GM23338 (cell line): ENCODE results near the gene CIAO2A. TPM values are rescaled to one million over a fixed set of nuclear protein-coding genes. Genes with fewer than 3 reads are reported as not detected.
A peak's percentile ranks its signal among the peaks of the same experiment; 100 is the strongest.

Experiments
- ATAC-seq: fragments of 200-7000 bp; cut with Tn5 transposase; 3 replicates; pipeline ENCODE4 v1.9.1; 2020
- DNase-seq: peaks from one replicate; pipeline ENCODE4 v3.0.0-alpha.2; 2015; ENCODE audit warnings: low spot score
- H2AFZ ChIP-seq: fragments of 200-600 bp; sonication (generic); 2 replicates; pipeline ENCODE4 v1.8.0; 2016; ENCODE audit warnings: antibody characterized with exemption, mild to moderate bottlenecking, moderate library complexity
- H3F3A ChIP-seq: fragments of 200-600 bp; sonication (generic); replicated peaks from 2 replicates; pipeline ENCODE4 v1.8.0; 2017; ENCODE audit warnings: antibody characterized with exemption, mixed run types, low read depth
- H3K27ac ChIP-seq: fragments of 200-600 bp; sonication (generic); 2 replicates; pipeline ENCODE4 v1.6.1; 2016; ENCODE audit warnings: low read depth
- H3K27me3 ChIP-seq: fragments of 200-600 bp; sonication (generic); 2 replicates; pipeline ENCODE4 v1.8.0; 2016; ENCODE audit warnings: mild to moderate bottlenecking, mixed run types, moderate library complexity; ENCODE audit not compliant: insufficient read depth
- H3K36me3 ChIP-seq: fragments of 200-600 bp; sonication (generic); 2 replicates; pipeline ENCODE4 v1.8.0; 2016; ENCODE audit warnings: mild to moderate bottlenecking; ENCODE audit not compliant: insufficient read depth
- H3K4me1 ChIP-seq: fragments of 200-600 bp; sonication (generic); 2 replicates; pipeline ENCODE4 v1.8.0; 2016; ENCODE audit warnings: mild to moderate bottlenecking, moderate library complexity; ENCODE audit not compliant: insufficient read depth
- H3K4me2 ChIP-seq: fragments of 200-600 bp; sonication (generic); 2 replicates; pipeline ENCODE4 v1.7.1; 2017; ENCODE audit warnings: mixed run types
- H3K4me3 ChIP-seq: fragments of 200-600 bp; sonication (generic); 2 replicates; pipeline ENCODE4 v1.6.1; 2016; ENCODE audit warnings: mixed run types
- H3K79me2 ChIP-seq: fragments of 200-600 bp; sonication (generic); replicated peaks from 2 replicates; pipeline ENCODE4 v1.8.0; 2017; ENCODE audit warnings: mild to moderate bottlenecking; ENCODE audit not compliant: insufficient read depth
- H3K9me2 ChIP-seq: fragments of 200-600 bp; sonication (generic); 2 replicates; pipeline ENCODE4 v1.8.0; 2017; ENCODE audit not compliant: insufficient read depth
- H4K20me1 ChIP-seq: fragments of 200-600 bp; sonication (generic); replicated peaks from 2 replicates; pipeline ENCODE4 v1.8.0; 2017; ENCODE audit warnings: mild to moderate bottlenecking; ENCODE audit not compliant: insufficient read depth
- H3K27ac Mint-ChIP-seq: 2 replicates; pipeline ENCODE4 v1.8.0; 2020; ENCODE audit warnings: inconsistent platforms, mild to moderate bottlenecking, moderate library complexity, mixed read lengths
- H3K27me3 Mint-ChIP-seq: 3 replicates; pipeline ENCODE4 v1.8.0; 2022; ENCODE audit warnings: low read depth, mild to moderate bottlenecking, moderate library complexity, mixed read lengths, inconsistent platforms; ENCODE audit not compliant: insufficient read depth, poor library complexity
- H3K36me3 Mint-ChIP-seq: 3 replicates; pipeline ENCODE4 v1.8.0; 2021; ENCODE audit warnings: low read depth, mild to moderate bottlenecking, inconsistent platforms, moderate library complexity, mixed read lengths
- H3K4me1 Mint-ChIP-seq: 3 replicates; pipeline ENCODE4 v1.8.0; 2020; ENCODE audit warnings: mild to moderate bottlenecking, inconsistent platforms, mixed read lengths
- H3K4me3 Mint-ChIP-seq: 3 replicates; pipeline ENCODE4 v1.8.0; 2021; ENCODE audit warnings: moderate library complexity, mild to moderate bottlenecking, inconsistent platforms, mixed read lengths
- H3K9me3 Mint-ChIP-seq: 3 replicates; pipeline ENCODE4 v1.8.0; 2020; ENCODE audit warnings: moderate library complexity, mild to moderate bottlenecking, inconsistent platforms, mixed read lengths
- CREB1 ChIP-seq: fragments of 250-450 bp; sonication (Bioruptor Pico); IDR thresholded peaks from 2 replicates; pipeline ENCODE4 v1.5.0; 2020; ENCODE audit warnings: low read depth, mild to moderate bottlenecking, moderate library complexity
- ETS1 ChIP-seq: IDR thresholded peaks from 2 replicates; pipeline ENCODE4 v1.6.1; 2016; ENCODE audit warnings: antibody characterized with exemption
- EZH2 ChIP-seq: fragments of 200-600 bp; sonication (generic); IDR thresholded peaks from one replicate; pipeline ENCODE4 v1.8.0; 2017; ENCODE audit warnings: antibody characterized with exemption, mild to moderate bottlenecking, low read depth; ENCODE audit not compliant: unreplicated experiment
- EZH2phosphoT487 ChIP-seq: fragments of 200-600 bp; sonication (generic); IDR thresholded peaks from one replicate; pipeline ENCODE4 v1.8.1; 2018; ENCODE audit warnings: antibody characterized with exemption; ENCODE audit not compliant: unreplicated experiment
- POLR2AphosphoS5 ChIP-seq: IDR thresholded peaks from 2 replicates; pipeline ENCODE4 v1.6.1; 2016; ENCODE audit warnings: antibody characterized with exemption, low read depth
- REST ChIP-seq: IDR thresholded peaks from one replicate; pipeline ENCODE4 v1.6.1; 2018; ENCODE audit warnings: antibody characterized with exemption; ENCODE audit not compliant: unreplicated experiment
- STAT1 ChIP-seq: IDR thresholded peaks from one replicate; pipeline ENCODE4 v1.6.1; 2016; ENCODE audit warnings: antibody characterized with exemption; ENCODE audit not compliant: unreplicated experiment
- ZNF114 ChIP-seq: fragments of 250-450 bp; sonication (Bioruptor Pico); IDR thresholded peaks from 2 replicates; pipeline ENCODE4 v1.5.0; 2020; ENCODE audit warnings: mild to moderate bottlenecking, moderate library complexity
- ZNF462 ChIP-seq: fragments of 250-450 bp; sonication (Bioruptor Pico); IDR thresholded peaks from 2 replicates; pipeline ENCODE4 v1.5.0; 2020; ENCODE audit warnings: mild to moderate bottlenecking, moderate library complexity
- long read RNA-seq: library from polyadenylated mRNA; unstranded; transcript quantifications from one replicate; pipeline ENCODE4 v2.0.0, GENCODE V29; 2020; ENCODE audit not compliant: unreplicated experiment
- polyA plus RNA-seq: library from polyadenylated mRNA; unstranded; fragments of >200 nt; fragmentation: Nextera tagmentation; extraction: Ambion mirVana; gene quantifications from 2 replicates; pipeline ENCODE4 v1.2.1, GENCODE V29; 2016
- total RNA-seq: library from RNA; depleted of rRNA; stranded (reverse); fragments of >200 nt; shearing (Covaris generic); gene quantifications from 2 replicates; pipeline ENCODE4 v1.2.3, GENCODE V29; 2014; rRNA removed

The CIAO2A gene
- total RNA-seq (132 and 199 TPM in 2 replicates), polyA plus RNA-seq (318 and 366 TPM in 2 replicates)
- long read RNA-seq, transcript CIAO2A-201 (5 exons, 1,105 nt), result major isoform, 69 of 76 reads
- long read RNA-seq, transcript CIAO2A-202 (4 exons, 826 nt), result minor isoform, 5 of 76 reads
- long read RNA-seq, partial matches to known transcripts, result 0 of 76 reads
- long read RNA-seq, other reads (novel, unspliced or antisense), result 0 of 76 reads

GRCh38 chr15:64093627-64094417 is at the start of gene CIAO2A:
TSS of gene CIAO2A (minus strand) at chr15:64093838. CDS start at chr15:64093768, 70 bp downstream.
- peak; percentile 72 for TF ChIP-seq POLR2AphosphoS5
- no peak for TF ChIP-seq ZNF462
- TF ChIP-seq STAT1, result no peak
- no peak for TF ChIP-seq REST
- TF ChIP-seq EZH2phosphoT487, result no peak
- peak; percentile 98 for TF ChIP-seq ETS1
- TF ChIP-seq CREB1 (CRISPR knock-in tag), result peak; percentile 86
- no peak for TF ChIP-seq ZNF114 (CRISPR knock-in tag)
- TF ChIP-seq EZH2, result no peak
- H3F3A ChIP-seq, result no peaks in the 10 kb centered on the region
- Mint-ChIP-seq H3K4me3 (peak within 1 kb of the TSS; percentile 97), H3K4me1 (peaks cover 26% of the 10 kb centered on the region), H3K9me3 (no peaks in the 10 kb centered on the region), H3K27me3 (peaks cover 10% of the 10 kb centered on the region), H3K36me3 (peaks cover 3% of the 10 kb centered on the region; the same call in 2 of the 3 replicates), H3K27ac (peak within 1 kb of the TSS; percentile 99)
- no peaks in the 10 kb centered on the region for H3K27me3 ChIP-seq
- ATAC-seq (peak; percentile 84), DNase-seq (peak; percentile 100)
- H3K36me3 ChIP-seq, result peaks cover under 1% of the 10 kb centered on the region; the same call in 1 of the 2 replicates
- peak within 1 kb of the TSS; percentile 92 for H3K27ac ChIP-seq
- H3K9me2 ChIP-seq, result no peaks in the 10 kb centered on the region
- peaks cover 27% of the 10 kb centered on the region for H3K4me1 ChIP-seq
- H3K4me2 ChIP-seq, result peak within 1 kb of the TSS; percentile 81
- H2AFZ ChIP-seq, result peak within 1 kb of the TSS; percentile 34; the same call in 1 of the 2 replicates
- peaks cover 11% of the 10 kb centered on the region; the same call in 1 of the 2 replicates for H4K20me1 ChIP-seq
- H3K79me2 ChIP-seq, result peaks cover 61% of the 10 kb centered on the region
- peak within 1 kb of the TSS; percentile 65 for H3K4me3 ChIP-seq
